GM18868 (cell line): ENCODE results near the gene MAST4.
"Not testable (repeated sequence)": the region's sequence is repeated elsewhere in the genome, so short reads cannot be mapped to it uniquely, and the experiment has no call there.

Source experiments
- ATAC-seq: cut with Tn5 transposase; IDR thresholded peaks from one replicate; pipeline ENCODE4 v1.9.1; 2021; ENCODE audit warnings: mild to moderate bottlenecking, moderate library complexity; ENCODE audit not compliant: unreplicated experiment

The MAST4 gene

DNA sequence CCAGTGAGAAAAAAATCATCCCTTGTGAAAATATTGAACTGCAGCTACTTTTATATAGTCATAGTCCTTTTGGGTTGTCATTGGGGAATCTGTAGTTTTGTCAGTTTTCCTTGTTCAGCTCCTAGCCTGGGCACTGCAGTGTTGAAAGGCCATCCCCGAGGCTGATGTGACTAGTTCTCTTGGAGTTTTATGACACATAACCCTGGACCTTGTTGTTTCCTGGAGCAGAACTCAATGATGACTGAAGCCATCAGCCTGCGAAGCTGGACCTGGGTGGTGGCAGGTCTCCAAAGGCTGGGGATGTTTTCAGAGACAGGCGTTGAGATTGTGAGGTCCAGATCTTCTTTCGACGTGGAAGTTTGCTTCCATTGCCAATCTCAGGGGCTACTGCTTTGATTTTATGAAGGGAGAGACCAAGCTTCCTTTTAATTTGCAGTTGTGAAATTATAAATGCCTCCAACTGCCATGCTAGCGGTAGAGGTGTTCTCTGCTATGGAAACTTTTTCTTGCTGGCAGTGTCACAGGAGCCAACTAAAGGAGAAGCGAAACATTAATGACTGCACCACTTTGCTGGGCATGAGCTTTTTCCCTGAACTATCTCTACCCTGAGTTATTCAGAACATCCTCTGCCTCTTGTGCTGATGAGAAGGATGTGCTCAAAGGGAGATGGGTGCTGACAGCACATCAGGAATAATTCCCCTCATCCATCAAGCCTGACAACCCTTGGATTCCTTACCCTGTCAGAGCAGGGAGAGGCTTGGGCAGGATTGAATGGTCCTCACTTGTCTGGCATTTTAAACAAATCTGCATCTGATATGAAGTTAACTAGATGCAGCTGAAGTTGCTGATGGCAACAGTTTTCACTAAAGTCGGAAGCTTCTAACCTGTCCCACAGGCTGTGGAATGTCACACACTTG, 209.6 kb downstream of the MAST4 start:
- ATAC-seq, result no peak

- no peak for ATAC-seq
Observed at GRCh38 chr5:66807743-66808142, 211.6 kb downstream of the MAST4 start.

- no peak for ATAC-seq
Observed at GRCh38 chr5:66808663-66809062, 212.5 kb downstream of the MAST4 start.

GRCh38 chr5:66810151-66810550, 214.0 kb downstream of the MAST4 start:
- no peak for ATAC-seq

DNA sequence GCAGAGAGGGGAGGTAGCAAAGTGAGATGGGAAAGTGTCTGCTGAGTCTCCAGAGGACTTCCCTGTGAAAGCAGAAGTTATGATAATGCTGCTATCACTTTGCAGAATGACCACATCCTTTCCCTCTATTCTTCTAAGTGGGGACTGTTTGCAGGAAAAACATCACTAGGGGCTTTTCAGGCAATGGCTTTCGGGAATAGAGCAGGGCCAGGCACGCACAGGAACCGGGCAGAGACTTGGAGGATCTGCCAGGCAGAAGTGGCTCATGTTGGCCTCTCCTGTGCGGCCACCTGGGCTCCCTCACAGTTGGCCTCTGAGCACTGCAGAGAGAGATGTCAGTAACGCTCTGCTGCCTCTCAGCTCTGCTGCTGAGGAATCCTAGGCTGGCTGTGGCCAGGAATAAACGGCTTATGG, 214.7 kb downstream of the MAST4 start:
- no peak for ATAC-seq

DNA sequence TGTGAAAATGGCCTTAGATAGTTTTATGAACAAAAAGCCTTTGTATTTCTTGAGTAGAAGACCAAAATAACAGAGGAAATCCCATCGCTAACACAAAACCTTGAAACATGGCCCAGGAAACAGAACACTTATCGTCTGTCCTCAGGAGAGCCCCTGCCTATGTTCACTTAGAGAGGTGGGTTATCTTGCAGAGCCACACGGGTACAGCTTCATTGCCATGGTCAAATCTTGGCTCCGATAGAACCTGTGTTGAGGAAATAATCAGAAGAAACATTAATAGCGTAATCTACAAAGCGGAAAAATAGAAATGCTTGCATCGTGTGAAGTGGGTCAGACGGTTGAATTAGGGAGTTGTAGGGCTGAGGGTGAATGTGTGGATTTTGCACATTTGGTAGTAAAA, 216.1 kb downstream of the MAST4 start:
- ATAC-seq, result no peak

DNA sequence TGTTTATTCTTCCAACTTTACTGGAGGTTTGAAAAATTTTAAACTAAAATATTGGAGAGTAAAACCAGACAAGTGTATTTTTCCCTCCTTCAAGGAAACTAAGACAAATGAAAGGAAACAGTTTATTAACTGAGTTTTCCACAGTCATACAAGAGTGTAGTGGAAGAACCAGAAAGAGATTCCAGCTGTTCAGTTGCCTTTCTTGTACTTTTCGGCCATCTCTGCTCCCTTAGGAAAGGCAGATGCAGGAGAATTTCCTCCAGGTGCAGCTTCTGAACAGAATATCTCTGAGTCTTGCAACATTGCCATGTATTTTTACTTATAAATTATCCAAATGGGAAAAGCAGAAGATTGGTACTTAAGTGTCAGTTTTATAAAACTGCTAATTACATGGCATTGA, 217.1 kb downstream of the MAST4 start:
- no peak for ATAC-seq

GRCh38 chr5:66814146-66814991, 218.2 kb downstream of the MAST4 start:
- peak; percentile 70 for ATAC-seq

GRCh38 chr5:66818304-66818934, 222.2 kb downstream of the MAST4 start:
- ATAC-seq, result no peak

DNA sequence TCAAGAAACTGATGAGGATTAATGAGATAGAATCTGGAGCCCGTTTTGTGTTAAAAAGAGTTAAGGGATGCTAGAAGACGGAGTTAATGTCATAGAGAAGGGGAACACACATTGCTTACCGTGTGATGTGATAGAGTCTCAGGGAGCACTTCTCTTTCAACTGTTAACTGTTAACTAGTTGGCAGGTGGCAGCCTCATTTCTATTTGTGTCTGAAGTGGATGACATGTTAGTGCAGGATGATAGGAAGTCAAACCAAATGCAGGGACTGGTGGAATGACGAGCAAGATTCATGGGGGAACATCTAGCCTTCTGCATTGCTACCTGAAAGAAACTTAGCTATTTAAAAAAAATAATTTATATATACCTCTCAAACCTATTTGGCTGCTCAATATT, 222.7 kb downstream of the MAST4 start:
- no peak for ATAC-seq

- no peak for ATAC-seq
Observed at GRCh38 chr5:66820630-66821207, 224.5 kb downstream of the MAST4 start.

DNA sequence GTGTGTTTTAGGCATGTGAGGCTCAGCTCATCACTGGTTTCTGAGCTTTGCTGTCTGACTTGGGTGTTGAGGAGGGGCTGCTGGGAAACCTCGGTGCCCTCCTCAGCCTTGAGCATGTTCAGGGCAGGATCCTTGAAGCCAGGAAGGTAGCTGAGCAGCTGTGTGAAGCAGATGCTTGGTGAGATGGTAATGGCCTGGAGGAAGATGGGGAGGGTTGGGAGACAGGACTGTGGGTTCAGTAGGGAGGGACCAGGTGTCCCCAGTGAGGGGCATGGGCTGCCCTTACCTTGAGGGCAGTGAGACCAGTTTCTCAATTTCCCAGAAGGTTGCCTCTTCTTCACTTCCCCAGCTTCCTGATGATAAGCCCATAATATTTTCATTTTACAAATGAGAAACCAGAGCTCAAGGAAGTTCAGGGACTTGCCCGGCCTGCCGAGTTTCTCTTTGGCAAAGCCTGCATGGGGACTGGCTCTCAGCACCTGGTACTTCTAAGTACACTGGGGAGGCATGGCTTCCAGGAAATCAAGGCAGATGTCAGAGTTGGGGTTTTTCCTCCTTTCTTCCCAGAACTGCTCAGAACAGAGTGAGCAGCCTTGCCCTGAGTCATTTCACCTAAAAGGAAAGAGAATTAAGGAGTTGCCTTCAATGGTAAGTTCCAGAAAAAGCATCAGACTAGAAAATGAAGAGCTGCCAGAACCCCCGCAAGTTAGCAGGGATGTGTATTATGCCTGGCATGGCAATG, 225.7 kb downstream of the MAST4 start:
- ATAC-seq, result no peak

DNA sequence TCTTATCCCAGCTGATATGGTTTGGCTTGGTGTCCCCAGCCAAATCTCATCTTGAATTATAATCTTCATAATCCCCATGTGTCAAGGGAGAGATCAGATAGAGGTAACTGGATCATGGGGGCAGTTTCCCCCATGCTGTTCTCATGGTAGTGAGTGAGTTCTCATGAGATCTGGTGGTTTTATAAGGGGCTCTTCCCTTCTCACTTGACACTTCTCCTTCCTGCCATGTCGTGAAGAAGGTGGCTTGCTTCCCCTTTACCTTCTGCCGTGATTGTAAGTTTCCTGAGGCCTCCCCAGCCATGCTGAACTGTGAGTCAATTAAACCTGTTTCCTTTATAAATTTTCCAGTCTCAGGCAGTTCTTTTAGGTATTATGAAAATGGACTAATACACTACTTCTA, 226.7 kb downstream of the MAST4 start:
- ATAC-seq, result not testable (repeated sequence)

GRCh38 chr5:66824476-66824875, 228.3 kb downstream of the MAST4 start:
- ATAC-seq, result no peak

- no peak for ATAC-seq
Observed at GRCh38 chr5:66826263-66826662, 230.1 kb downstream of the MAST4 start.

DNA sequence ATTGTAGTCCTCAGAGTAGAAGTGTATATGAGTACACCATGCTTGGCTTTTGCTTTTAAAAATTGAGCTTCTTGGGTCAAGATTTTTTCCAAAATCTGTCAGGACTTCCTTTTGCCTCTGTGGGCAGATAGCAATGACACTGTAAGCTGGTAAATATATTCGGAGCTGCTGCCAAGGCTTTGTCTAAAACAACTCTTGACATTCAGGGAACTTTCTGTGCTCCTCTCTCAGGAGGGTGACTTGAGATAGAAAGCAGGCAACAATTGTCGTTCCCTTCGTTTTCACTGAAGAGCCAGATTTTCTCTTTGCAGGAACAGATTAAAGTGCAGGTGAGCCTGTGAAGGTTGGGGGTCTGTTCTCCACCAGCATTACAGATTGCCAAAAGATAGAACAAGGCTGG, 230.5 kb downstream of the MAST4 start:
- no peak for ATAC-seq

DNA sequence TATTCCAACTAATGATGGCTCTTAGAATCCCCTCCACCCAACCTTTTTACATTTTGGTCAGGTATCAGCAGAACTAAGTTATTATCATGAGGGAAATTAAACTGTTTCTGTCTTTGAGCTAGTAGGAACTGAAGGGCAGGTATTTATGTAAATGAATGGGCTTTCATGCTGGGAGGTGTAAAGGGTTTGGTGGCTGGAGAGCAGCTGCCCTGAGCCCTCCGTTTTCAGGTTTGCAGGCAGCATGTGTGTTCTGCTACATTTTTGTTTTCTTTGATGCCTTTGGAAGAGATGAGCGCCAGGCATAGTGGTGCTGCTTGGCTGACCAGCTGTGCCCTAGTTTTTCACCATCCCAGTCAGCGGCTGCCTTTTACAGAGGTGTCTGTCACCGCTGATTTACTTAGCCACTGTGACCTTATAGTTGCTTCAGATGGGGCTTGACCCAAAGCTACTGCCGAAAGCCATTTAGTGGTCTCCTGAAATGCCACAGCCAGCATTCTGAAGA, 231.9 kb downstream of the MAST4 start:
- ATAC-seq, result peak; percentile 11

DNA sequence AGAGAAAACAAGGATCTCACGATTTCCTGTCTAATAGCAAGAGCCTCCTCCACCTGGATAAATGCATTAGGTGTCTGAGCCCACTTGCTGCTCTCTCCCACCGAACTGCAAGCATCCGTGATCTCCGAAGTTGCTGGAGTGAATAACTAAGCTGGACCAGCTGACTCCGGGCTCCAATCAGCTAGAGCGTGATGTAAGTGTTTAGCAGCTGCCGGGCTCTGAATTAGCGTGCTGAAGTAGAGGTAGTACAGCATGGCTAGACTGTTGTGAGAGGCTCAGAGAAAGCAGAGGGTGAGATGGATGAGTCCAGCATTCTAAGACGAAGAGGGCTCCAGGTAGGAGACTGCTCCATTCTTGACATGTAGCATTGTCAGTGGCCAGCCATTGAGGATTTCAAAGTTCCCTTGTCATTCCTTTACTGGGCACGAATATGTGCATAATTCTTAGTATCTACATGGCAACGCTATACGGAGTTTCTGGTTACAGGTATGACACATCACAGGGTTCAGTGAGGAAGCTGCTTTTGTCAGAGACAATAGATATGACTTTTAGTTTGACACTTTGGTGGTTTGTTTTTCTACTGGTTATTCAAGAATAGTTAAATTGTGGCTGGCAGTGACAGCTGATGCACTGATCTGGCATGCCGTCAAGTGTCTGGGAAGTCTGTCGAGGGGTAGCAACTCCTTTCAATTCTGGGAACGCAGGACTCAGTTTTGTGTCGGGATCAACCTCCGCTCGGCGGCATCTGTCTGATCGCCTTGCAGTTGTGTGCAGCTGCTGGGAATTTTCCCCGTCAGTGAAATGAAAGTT, 232.6 kb downstream of the MAST4 start:
- ATAC-seq, result peak; percentile 81

- ATAC-seq, result no peak
Observed at GRCh38 chr5:66829358-66829674, 233.1 kb downstream of the MAST4 start.

DNA sequence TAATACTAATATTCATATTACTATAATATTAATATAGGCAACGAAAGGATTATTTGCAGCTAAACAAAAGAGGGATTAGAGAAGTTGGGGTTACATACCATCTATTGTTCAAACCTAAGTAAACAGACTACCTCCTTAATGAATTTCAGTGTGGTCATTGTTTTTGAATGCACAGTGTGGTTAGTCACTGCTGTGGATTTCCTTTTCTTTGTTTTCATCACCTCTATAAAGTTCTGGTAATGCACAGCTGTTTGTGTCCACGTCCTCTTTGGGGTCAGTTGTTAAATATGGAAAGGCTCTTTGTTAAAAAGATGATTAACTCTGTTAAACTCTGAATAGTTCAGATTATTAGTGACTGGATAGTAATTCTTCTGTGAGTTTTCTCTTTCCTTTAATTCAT, 233.6 kb downstream of the MAST4 start:
- ATAC-seq, result no peak
